CD4-positive, alpha-beta T cell treated with Interleukin-1 beta for 1 hour (primary cell): Measurements from ENCODE around the gene DEXI.
"Not testable (repeated sequence)": the region's sequence is repeated elsewhere in the genome, so short reads cannot be mapped to it uniquely, and the experiment has no call there.

Experiments used
- DNase-seq, 2 donors: peaks; one replicate each; pipeline ENCODE4 v3.0.0-alpha.2; 2020 to 2022

The DEXI gene

DNA sequence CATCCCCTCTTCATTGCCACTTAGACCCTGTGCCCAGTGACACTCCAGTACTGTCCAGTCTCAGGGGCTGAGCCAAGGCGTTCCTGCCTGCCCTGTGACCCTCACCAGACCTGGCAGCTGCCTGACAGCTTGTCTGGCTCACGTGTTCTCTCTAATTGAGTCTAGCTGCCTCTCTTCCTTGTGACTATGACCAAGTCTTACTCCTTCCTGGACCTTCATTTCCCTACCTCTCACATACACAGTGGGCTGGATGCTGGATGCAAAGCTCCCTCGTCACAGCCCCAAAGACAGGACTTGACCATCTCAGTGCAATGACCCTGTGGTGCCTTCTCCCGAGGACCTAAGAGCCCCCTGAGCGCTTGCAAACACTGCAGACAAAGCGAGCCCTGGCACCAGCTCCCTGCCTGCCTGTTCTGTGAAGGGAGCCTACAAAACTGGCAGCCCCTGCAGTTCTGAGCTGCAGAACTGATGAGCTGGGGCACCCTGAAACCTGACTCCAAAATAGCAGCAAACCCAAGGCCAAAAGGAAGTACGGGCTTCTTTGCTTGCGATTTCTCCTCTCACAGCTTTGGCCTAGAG is 1.7 kb downstream of the DEXI start:
- no peak for DNase-seq

DNA sequence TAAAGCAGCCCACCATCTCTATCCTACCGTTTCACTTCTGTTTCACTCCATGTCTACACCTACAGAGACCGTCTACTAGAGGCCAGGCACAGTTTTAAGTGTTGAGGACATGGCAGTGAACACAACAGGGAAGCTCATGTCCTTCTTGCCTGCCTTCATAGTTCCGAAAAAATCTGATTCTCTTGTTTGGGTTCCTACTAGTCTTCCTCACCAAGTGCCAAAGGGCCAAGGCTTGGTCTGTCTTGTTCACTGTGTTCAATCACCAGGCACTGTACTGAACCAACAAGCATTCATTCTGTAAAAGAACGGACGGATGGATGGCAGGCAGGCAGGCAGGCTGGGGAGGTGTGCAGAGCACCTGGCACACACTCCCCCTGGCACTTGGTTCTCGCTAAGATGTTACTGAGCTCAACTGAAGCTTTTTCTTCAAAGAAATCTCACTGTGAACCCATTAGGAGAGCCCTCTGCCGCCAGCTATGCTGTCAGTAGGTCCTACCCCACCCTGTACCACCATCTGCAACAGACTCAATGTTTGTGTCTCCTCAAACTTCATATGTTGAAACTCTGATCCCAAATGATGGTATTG is 2.5 kb downstream of the DEXI start:
- no peak for DNase-seq

DNA sequence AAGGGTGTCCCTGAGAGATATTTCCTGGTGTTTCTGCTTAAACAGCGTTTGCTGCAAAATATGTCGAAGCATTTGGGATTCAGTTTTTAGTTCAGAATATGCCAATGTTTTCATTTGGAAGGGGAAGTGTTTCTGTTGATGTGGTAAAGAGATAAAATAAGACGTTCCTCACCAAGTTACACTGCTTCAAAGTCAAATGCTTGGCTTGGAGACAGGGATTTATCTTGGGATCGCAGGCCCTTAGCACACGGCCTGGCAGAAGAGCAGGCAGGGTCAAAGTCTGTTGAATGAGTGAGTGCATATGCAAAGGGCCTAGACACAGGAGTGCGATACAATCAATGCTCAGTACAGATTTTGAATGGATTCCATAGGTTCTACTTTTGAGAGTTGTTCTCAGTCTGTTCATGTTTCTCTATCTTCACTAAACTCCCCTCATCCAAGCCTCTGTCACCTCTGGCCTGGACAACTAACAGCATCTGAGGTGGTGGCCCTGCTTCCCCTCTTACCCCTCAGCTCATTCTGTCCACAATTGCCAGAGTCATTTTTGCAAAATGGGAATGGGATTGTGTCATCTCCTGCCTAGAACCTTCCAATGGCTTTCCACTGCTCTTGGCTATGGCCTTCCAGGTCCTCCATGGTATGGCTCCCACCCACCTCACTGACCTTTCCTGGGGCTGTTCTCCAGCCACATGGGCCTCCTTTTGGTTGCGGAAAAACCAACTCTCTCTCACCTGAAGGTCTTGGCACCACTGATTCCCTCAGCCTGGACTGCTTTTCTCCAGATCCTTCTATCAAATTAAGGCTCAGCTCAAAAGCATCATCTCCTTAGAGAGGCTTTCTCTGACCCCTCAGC is 3.2 kb downstream of the DEXI start:
- no peak for DNase-seq

DNA sequence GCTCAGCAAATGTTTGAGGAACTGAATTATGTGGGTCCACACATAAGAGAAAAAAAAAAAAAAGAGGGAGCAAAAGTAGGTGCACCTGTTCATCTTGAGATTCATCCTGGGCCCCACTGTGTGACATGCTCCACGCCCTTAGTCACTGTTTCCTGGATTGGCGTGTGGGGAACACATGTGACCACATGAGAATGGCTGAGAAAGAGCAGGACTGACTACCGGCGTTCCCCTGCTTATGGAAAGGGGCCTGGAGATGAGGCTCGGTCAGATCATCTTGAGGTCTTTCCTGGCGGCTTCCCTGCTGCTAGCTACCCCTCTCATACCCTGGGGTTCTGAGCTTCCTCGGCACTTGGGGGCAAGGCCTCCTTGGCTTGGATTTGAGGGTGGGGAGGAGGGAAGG is 3.9 kb downstream of the DEXI start:
- DNase-seq, result no peak

DNA sequence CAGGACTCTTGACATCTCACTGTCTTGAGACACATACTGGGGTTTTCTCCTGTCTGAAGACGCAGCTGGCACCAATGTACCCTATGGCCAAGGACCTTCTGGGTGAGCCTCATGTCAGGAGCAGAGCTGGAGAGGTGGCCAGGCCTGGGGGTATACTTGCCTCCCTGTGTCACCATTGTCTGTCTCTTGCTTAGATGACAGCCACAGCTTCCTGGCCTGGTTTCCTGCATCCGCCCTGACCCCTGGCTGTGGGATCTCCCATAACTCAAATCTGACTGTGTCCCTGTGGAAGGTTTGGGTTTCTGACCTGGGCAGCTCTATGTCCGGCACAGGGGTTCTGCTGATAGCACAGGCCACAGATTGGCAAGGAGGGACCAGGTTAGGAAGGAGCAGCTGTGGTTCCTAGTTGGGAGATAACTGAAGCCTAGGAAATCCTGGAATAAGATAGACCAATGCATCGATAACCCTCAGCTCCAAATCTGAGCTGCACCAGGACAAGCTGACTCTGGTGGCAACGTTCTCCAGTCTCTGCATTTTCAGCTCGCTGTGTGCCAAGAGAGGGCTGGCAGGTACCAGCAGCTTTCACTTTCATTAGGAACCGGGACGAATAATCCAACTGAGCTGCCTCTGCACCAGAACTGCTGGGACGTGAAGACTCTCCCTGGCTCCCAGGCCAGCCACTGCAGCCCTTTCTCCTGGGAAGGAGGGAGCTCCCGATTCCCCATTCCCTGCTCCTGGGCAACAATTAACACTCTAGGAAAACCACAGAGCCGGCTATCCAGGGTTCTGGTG is 5.0 kb downstream of the DEXI start:
- no peak for DNase-seq

DNA sequence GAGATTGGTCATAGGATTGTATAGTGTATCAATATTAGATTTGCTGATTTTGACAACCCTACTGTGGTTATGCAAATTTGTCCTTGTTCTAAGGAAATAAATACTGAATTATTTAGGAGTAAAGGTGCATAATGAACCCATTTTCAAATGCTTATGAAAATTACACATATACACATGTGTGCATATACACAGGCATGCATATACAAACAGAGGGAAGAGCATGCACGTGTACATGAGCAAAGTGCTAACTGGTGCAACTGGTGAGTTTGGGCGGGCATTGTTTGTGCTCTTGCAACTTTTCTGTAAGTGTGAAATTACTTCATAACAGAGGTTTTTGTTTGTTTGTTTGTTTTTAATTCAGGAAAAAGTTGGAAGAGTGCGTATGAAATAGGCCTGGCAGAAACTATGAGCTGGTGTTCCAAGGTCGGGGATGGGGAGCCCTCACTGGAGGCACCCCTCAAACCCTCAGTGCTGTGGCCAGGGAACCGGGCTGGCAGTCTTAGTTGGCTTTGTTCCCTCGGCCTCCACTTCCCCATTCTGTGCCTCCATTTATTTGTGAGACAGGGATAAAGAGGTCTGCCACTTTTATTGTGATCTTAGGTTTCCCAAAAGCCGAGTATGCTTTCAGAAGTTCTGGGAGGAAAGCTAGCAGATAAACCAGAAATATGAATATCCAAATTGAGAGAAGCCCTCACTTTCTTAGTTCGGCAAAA is 5.8 kb downstream of the DEXI start:
- no peak for DNase-seq

DNA sequence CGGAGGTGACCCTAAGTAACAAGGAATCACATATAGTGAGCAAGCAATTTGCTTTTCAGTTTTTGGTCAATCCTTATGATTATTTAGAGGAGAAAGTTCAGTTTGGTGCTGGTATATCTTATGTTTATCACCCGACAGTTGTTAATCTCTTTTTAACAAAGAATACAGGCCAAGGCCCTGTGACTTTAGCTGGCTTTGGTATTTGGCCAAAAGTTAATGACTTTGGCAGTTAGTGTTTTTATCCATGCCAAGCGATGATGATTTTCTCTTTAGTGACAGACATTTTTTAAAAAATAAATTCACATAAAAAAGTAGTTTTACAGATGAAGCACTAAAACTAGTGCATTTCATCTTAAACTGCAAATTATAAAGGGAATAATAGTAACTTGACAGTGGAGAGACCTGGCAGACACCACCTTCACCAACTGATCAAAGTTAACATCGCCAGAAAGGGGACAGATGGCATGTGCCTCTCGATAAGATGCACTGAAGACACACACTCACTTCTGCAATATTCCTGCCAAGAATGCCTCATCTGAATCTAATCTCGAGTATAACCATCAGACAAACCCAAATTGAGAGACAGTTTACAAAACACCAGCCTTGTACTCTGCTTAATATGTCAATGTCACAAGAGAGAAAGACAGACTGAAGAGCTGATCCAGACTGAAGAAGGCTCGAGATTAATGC is 6.9 kb downstream of the DEXI start:
- DNase-seq, result no peak

DNA sequence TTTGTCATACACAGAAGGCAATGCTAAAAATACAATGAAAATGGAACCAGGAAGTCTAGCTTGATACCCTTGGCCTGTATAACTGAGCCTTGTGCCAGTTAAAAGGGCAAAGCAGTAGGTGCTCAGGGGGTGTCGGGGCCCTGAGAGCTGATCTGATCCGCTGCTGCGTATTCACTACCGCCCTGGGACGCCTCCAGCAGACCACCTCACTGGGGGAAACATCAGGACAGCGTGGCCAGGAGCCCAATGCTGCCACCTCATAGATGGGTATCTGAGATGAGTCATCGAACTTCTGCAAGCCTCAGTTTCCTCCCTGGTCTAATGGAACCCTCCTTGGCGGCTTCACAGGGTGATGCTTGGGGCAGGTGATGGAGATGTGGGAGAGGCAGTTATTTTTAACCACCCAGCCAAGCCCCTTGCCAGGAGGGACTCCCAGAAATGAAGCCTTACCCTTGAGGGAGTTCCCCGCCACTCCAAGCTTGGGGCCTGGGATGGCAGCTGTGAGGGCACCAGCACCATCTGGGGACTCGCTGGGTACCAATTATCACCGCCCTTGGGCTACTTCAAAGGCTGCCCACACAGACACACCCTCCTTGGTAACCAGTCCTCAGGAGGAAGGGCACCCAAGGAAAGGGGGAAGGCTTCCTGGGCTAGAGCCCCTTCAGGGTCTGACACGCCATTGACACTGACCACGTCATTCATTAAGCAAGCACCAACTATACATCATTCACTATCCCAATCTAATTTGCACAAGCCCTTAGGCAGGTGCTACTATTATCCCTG is 7.8 kb downstream of the DEXI start:
- DNase-seq, result no peak

DNA sequence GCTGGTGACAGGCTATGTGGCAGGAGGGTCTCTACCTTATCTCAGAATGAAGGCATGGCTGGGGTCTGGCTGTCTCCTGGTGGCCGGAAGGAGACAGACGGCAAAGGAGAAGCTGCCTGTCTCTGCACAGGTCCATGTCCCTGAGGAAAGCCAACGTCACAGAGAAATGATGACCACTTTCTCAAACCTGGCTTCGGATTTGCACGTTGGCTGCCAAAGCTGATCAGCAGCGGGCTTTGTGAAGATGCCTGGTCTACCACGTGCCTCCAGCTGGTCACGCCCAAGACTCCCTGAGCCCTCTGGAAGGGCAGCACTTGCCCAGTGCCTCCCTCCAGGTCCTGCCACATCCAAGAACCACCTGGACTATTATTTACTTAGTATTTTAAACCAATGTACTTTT is 8.4 kb downstream of the DEXI start:
- DNase-seq, result no peak

DNA sequence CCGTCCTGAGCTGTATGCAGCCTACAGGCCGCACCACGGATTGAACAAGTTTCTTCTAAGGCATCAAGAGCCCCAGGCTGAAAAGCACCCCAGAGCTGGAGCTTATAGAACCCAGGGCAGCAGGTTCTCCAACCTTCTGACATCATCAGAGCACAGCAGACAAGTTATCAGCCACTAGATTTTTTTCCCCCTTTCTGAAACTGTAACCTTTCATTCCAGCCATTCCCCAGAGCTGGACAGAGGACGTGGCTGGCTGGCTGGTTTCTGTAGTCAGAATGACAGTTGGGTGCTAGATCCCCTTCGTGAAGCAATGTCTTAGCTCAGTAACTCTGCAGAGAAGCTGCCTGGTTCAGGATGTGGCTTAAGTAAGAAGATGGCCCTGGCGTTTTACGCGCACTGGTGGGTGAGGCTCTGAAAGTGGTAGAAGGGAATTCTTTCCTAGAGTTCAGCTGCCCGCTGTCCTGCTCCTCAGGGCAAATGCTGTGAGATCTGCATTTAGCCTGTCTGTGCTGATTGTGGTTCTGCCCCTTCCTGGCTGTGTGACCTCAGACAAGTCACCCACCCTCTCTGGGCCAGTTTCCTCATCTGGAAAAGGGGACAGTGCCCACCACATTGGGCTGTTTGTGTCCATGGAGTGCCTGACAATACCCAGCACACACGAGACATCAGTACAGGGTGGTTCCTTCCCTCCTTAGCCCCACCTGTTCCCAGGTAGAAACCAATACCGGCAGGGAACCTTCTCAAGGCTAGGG is 9.1 kb downstream of the DEXI start:
- no peak for DNase-seq

DNA sequence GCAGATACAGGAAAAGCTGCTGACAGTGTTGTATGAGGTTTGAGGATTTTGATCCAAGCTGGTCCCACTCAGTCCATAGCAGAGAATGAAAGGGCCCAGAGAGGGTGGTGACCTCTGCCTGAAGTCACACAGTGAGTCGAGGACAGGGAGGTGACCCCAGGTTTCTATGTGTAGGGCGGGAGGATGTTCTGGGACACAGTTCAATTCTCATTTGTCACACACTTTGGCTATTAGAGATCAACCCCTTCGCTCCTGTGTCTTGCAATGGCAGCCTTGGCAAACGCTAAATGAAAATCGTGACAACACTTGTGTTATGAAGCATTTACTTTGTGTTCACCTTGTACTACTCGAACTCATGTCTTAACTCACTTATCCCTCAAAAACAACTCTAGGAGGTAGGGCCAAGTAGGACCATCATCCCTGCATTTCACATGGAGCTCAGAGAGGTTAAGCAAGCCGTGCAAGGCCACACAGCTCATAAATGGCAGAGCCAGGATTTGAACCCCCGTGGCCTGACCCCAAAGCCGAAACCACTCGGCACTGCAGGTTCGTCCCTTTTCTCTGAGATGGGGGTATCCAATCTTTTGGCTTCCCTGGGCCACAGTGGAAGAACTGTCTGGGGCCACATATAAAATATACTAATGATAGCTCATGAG is 10.2 kb downstream of the DEXI start:
- DNase-seq, result no peak

DNA sequence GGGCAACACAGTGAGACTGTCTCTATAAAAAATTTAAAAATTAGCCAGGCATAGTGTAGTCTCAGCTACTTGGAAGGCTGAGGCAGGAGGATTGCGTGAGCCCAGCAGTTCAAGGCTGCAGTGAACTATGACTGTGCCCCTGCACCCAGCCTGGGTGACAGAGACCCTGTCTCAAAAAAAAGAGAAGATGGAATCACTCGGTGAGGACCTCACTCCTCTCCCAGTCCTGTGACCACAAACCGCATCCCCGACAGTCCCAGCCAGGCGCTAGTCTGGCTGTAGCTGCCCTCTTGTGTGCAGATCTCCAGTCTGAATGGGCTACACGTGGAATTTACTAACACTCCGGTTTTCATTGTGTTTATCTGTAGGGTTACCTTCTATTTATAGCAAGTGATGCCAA is 11.1 kb downstream of the DEXI start:
- DNase-seq, result no peak

DNA sequence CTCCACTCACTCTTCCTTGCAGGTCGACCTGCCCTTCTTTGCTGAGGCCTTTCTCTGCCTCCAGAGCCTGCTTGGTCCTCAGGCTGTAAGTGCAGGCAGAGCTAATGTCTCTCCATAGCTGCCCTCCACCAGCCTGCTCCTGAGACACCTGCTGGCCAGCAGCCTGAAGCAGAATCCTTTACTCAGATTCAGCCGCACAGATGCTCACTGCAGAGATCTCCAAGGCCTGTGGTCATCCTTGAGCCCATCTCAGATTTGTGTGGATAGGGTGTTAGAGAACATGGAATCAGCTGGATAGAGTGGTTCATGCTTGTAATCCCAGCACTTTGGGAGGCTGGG is 11.5 kb downstream of the DEXI start:
- no peak for DNase-seq

DNA sequence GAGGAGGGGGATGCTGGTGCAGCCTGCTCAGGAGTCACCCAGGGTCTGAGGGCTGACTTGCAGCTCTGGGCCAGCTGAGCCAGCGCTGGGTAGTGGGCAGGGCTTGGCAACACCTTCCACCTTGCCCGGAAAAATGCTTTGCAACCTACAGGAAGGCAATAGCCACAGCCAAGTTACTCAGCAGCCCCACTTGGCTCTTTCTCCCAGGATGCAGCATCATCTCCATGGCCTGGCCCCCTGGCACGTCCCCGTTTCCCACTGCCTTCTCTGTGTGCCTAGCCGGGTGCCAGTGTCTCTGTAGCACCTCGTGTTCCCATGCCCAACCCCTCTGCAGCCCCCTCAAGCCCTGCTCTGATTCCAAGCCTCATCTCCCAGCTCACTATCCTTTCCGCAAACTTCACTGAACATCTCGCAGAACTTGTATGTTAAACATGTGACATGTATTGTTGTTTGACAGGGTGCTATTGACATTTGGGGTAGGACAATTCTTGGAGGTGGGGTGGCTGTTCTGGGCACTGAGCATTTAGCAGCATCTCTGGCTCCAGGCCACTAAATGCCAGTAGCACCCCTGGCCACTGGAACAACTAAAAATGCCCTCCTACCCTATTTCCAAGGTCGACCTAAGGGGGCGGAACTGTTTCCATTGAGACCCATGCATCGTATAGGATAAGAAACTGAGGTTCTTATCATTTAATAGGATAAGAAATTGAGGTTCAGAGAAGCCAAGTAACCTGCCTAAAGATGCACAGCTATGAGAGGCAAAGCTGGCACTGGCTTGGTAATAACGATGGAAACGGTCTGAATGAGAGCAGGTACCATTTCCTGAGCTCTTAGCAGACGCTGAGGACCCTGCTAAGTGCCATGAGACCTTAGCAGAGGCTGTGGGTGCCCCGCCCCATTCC is 12.2 kb downstream of the DEXI start:
- no peak for DNase-seq

DNA sequence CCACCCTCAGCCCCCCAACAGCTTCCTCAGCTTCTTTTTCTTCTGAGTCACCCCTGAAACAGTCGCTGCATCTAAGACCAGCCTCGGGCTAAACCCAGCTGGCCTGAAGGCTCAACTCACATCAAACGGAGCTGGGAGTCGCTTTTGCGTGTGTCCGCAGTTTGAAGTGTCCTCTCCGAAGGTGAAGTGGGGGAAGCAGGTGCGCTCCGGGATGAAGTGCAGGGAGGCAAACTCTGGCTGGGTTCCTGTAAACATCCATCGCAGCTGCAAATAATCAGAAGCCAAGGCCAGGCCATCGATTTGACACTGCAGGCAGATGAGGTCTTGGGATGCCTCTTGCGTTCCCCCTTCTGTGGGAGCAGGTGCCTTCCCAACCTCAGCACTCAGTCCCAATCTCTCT is 13.2 kb downstream of the DEXI start:
- DNase-seq, result not testable (repeated sequence)

DNA sequence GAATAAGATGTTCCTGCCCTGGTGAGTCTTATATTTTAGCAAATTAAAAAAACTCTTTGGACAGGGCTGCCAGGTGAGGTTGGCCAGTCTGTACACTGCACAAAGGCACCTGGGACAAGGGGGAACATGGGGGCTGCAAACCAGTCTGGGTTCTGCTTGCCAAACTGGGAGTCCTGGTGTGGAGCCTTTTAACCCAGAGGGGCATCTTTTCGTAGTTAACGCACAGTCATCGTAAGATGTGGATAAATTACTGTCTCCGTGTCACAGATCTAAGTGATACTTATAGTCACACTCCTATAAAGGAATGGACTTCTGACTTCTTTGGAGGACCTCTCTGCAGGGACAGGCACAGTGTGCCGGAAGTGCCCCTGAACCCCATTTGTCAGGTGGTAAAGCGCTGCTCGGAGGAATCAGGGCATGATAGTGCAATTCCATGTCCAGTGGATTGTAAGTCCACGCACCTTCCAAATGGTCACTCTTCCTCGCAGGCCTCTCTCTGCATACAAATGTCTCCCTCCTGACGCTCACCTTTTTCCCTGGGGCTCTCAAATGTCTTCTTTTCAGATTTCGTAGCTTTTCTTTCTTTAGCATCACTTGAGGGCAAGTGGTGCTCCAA is 14.7 kb downstream of the DEXI start:
- DNase-seq, result no peak

DNA sequence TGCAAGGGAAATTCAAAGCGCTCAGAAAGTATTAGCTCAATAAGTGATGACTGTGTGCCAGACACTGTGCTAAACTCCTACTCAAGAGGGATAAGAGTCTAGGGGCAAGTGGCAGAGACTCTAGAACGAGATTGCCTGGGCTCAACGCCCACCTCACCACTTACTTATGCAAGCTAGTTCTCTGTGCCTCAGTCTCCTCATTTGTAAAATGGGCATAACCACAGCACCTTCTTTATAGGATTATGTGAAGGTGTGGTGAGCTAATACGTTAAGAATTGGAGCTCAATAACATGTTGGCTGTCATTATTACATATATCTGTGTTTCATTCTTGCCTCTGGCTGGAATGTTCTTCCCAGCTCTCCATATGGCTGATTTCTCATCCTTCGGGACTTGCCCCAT is 15.4 kb downstream of the DEXI start:
- no peak for DNase-seq

DNA sequence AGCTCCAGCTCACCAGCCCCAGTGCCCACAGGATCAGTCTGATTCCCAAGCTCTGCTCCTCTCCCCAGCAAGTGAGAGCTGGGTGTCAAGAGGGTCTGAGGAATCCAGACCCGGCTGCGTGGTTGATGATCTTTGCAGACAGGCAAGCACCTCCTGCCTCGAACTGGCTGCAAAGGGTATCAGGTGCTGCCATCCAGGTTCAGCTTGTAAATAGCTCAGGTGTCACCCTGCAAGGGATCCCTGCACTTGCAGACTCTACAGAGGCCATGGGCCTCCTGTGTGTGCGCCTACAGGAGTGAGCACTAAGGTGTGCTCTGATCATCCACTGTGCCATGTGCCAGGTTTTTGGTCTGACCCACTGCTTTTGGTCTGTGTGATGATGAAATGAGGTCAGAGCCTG is 16.2 kb downstream of the DEXI start:
- no peak for DNase-seq

DNA sequence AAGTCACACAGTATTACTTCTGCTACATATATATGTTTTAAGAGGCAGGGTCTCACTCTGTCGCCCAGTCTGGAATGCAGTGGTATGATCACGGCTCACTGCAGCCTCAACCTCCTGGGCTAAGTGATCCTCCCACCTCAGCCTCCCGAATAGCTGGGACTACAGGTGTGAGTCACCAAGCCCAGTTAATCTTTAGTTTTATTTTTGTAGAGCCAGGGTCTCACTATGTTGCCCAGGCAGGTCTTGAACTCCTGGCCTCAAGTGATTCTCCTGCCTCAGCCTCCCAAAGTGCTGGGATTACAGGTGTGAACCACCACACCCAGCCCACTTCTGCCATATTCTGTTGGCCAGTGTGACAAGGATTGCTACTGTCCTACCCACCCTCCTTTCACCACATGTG is 17.0 kb downstream of the DEXI start:
- not testable (repeated sequence) for DNase-seq
